CD4-positive, alpha-beta T cell treated with Interleukin-15 for 1 hour (primary cell): ENCODE results near the gene INHA.

Experiments used
- DNase-seq: peaks from one replicate; pipeline ENCODE4 v3.0.0-alpha.2; 2020

The INHA gene

GRCh38 chr2:219575566-219576504 is 3.7 kb downstream of the INHA start:
- no peak for DNase-seq

DNA sequence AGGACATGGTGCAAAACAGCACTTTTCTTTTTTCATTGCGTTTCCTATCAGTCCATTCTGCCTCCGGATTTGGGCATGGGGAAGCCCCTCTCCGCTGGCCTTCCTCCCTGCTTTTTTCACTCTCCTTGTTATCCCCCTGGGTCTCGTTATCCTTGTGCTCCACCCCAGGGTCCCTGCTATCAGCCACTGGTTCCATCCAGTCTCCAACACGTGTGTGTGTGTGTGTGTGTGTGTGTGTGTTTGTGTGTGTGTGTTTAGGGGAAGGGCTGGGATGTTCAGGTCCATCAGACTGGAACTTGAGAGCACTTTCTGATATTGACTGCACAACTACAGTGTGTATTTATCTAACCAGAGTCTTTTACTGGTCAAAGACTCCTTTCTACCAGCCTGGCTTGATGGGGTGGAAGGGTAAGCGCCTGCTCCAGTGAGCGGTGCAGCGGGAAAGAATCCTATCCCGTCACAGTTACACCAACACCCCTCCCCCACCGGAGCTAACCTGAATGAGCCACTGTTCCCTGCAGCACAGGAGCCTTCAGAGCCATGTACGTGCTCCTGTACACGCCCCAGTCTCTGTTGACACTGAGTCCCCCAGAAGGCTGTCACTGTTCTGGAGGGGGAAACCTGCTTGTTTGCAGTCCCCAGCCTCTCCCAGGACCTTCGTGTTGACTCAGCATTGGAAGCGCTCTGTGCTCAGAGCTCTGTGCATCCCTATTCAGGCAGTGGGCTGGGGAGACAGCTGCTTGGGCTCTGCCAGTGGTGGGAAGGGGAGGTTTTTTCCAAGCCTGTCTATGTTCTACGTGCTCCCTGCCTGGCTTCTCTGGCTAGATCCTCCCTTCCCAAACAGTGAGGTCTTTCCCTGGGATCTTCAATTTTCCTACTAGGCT is 4.6 kb downstream of the INHA start:
- no peak for DNase-seq

DNA sequence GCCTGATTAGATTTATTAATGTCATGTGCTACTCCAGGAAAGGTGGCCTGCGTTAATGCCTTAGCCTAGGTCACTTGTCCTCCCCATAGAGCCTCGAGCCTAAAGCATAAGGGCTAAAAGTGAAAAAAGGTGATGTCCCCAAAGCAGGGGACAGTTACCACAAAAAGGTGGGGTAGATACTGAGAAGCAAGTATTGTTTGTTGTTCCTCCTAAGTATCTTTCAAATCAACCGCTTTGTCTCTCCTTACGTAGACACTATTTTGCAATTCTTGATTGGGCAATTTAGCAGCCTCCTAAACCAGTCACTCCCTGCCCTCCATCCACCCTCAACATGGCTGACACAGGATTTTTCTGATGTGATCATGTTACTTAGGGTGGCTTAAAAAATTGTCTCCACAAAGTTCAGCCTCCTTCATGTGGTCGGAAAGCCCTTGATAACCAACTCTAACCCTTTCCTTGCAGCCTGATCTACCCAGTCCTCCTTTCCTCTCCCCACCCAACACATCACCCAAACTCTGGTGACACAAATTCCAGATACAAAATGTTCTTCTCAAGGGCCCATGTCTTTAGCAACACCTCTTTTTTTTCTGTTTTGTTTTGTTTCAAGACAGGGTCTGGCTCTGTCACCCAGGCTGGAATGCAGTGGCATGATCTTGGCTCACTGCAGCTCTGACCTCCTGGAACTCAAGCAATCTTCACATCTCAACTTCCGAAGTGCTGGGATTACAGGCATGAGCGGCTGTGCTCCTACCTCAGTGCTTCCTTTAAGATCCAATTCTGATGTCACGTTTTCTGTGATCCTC is 6.9 kb downstream of the INHA start:
- DNase-seq = no peak

DNA sequence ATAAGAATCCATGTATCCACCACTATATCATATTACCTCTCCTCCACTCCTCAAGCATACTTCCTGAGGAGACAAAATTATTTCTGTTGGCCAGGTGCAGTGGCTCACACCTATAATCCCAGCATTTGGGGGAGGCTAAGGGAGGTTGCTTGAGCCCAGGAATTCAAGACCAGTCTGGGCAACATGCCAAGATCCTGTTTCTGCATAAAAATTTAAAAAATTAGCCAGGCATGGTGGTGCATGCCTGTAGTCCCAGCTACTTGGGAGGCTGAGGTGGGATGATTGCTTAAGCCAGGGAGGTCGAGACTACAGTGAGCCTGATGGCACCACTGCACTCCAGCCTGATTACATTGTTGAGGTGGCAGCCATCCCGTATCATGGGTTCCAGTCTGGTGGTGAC is 9.2 kb downstream of the INHA start:
- DNase-seq = no peak

DNA sequence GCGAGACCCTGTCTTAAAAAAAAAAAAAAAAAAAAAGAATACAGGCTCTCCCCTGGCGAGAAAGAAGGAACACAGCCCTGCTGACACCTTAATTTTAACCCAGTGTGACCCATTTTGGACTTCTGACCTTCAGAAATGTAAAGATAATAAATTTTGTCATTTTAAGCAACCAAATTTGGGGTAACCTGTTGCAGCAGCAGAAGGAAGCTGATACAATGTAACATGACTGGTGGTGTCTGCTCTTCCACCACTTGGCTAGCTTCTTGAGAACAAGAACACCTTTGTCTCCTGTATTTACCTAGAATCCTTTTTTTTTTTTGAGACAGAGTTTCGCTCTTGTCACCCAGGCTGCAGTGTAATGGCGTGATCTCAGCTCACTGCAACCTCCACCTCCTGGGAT is 19.0 kb downstream of the INHA start:
- DNase-seq = no peak

- DNase-seq = no peak
Measured at GRCh38 chr2:219592736-219593135, 20.6 kb downstream of the INHA start.

DNA sequence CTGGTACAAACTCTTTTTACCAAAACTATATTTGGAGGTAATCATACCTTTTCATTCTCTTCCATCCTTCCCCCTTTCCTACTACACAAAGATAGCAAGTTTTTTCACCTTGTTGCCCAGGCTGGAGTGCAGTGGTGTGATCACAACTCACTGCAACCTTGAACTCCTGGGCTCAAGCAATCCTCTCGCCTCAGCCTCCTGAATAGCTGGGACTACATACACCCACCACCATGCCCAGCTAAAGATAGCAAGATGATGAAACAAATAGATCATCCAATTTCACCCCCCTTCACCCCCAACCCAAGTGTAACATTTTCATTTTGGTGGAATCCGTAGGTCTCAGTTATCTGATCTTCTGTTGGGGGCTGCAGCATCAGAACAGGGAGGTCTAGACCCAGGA is 21.0 kb downstream of the INHA start:
- no peak for DNase-seq

- DNase-seq = no peak
Measured at GRCh38 chr2:219595256-219595655, 23.1 kb downstream of the INHA start.

DNA sequence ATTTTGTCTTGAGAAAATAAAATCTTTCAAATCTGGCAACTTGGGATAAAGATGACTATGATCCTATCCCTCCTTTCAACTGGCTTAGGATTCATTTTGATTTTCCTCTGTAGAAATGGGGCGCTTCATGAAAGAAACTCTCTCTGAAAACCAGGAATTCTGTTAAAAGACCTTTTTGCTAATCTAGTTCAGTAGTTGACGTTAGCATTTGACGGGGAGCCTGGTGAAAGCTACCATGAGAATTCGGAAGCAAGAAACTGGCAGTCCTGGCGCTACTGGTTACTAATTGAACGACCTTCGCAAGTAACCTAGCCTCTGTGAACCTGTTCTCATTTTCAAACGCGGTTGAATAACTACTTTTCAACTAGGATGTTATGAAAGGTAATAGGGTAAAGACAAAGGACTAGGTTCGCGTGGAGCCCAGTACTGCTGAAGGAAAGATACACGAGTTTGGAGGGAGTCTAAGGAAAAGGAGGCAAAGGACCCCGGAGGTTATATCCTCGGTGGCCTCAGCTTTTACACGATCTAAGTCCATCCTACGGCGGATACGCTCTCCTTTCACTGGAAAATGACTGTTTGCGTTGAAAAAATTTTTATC is 24.9 kb downstream of the INHA start:
- no peak for DNase-seq

DNA sequence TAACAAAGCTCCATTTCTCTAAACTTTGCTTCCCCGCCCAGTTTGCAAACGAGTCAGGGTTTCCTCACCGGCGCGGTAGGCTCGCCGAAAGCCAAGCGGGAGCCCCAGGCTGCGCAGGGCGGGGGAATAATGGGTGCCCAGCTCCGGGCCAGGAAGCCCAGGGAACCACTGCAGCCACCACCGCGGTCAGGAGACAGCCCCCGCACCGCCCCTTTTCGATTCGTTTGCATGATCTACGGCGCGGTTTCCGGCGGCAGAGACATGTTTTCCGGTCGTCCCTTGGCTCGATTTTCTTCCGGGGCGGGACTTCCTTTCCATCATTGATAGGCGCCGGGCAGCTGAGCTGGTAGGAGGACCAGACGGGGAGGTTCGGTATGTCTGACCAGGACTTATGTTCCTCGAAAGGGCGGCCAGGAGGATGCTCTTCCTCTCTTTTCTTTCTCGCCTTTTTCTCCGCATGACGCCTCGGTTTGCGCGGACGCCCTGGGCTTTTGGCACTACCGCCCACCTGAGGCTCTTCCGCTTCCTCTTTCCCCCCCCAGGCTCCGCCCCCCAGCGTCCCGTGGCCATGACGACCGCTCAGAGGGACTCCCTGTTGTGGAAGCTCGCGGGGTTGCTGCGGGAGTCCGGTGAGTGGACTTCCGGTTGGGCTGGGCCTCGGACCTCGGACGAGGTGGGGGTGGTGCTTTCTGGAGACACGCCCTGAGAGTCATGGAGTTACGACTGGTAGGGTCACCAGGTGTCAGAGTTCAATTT is 25.6 kb downstream of the INHA start, which contains the start of gene STK11IP:
Gene STK11IP (plus strand): TSS at position 306 of the 756 bp plus-strand sequence. CDS start 263 bp downstream, at position 569.
- DNase-seq = peak; percentile 88

GRCh38 chr2:219598308-219599078 is 26.4 kb downstream of the INHA start:
- no peak for DNase-seq

GRCh38 chr2:219603771-219604170 is 31.7 kb downstream of the INHA start:
- no peak for DNase-seq

- no peak for DNase-seq
Measured at GRCh38 chr2:219605607-219605954, 33.5 kb downstream of the INHA start.

DNA sequence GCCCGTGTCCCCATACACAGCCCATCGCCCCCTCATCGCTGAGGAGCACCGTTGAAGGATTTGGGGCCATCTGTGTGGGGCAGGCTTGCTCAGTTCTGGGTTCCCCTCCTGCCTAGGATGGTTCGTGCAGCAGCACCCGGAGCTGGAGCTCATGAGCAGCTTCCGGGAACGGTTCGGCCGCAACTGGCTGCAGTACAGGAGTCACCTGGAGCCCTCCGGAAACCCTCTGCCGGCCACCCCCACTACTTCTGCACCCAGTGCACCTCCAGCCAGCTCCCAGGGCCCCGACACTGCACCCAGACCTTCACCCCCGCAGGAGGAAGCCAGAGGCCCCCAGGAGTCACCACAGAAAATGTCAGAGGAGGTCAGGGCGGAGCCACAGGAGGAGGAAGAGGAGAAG is 35.8 kb downstream of the INHA start:
- no peak for DNase-seq

GRCh38 chr2:219608399-219608964 is 36.4 kb downstream of the INHA start:
- DNase-seq = no peak

- DNase-seq = no peak
Measured at GRCh38 chr2:219609149-219609750, 37.1 kb downstream of the INHA start.

DNA sequence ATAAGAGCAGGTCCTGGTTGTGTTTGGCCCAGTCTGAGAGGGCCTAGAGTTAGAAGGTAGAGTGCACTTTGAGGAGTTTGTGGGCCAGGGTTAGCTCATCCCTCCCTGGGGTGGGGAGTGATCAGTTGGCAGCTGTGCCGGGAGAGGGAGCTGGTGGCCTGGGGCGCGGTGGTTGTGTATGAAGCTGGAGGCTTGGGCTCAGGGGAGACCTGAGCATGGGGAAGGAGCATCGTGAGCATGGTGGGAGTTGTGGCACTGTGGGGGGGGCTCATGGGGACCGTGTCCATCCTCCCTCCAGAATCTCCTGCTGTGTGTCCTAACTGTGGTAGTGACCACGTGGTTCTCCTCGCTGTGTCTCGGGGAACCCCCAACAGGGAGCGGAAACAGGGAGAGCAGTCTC is 39.2 kb downstream of the INHA start:
- no peak for DNase-seq

DNA sequence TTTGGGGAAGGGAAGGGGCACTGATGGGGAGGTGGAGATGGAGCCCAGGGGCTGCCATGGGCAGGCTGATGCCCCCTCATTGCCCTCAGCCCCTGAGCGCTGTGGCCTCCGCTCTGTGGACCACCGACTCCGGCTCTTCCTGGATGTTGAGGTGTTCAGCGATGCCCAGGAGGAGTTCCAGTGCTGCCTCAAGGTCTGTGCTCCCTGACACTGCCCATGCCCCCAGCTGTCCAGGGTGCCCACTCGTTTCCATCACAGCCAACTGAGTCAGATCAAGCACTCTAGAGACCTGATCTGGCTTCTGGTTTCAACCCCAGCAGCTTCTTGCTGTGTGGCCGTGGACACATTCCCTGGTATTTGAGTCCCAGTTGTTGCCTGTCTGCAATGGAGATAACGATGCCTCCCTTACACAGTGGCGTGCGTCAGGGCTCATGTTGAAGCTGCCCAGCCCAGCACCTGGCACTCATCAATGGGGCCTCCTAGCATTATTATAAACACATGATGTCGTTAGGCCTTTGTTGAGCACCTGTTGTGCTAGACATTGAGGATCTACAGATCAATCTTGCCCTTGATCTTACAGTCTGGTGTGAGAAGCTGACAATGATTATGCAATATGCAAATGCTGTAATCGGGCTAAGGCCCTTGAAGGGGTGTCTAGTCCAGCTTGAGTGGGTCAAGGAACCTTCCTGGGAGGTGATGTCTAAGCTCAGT is 39.9 kb downstream of the INHA start:
- DNase-seq = no peak

DNA sequence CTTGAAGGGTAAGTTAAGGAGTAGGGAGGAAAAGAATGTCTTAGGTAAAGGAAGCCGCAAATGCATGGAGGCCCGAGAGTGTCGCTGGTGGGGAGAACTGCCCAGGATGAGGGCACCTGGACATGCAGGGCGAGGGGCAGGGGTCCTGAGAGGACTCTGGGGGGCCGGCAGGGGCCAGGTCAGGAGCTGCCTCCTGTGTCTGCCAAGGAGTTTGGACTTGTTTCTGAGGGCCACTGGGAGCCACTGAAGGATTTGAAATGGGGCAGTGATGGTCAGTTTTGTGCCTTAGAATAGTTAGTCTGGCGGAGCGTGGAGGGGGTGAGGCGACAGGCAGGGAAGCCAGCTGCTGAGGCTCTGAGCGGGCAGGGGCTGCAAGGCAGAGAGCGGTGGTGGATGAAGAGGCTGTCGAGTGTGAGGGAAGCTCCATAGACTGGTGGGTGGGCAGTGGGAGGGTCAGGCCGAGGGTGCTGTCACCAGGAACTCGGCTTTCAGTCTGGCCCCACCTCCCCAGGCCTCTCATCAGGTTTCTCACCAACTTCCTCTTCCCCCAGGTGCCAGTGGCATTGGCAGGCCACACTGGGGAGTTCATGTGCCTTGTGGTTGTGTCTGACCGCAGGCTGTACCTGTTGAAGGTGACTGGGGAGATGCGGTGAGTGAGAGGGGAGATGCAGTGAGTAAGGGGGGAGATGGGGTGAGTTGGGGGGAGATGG is 40.6 kb downstream of the INHA start:
- DNase-seq = peak; percentile 47
